Ovary (tissue), 9 donors: ENCODE measurements around the gene SLC39A1. TPM values are rescaled to one million over a fixed set of nuclear protein-coding genes. Genes with fewer than 3 reads are reported as not detected.

Experiments
- DNase-seq, 5 donors: peaks; one replicate each; pipeline ENCODE4 v3.0.0-alpha.2; 2019 to 2020
- H3K27ac ChIP-seq, 2 donors: fragments of 200-600 bp; one replicate each; pipeline versions ENCODE4 v1.5.1 to v1.8.0; 2019 to 2022
- H3K27me3 ChIP-seq: fragments of 200-600 bp; one replicate; pipeline ENCODE4 v1.8.0; 2022
- H3K36me3 ChIP-seq: fragments of 200-600 bp; sonication (generic); one replicate; pipeline ENCODE4 v1.5.1; 2019
- H3K4me1 ChIP-seq: one replicate; pipeline ENCODE4 v1.8.1; 2013; ENCODE audit warnings: mild to moderate bottlenecking, moderate library complexity; ENCODE audit not compliant: insufficient read depth
- H3K4me3 ChIP-seq: fragments of 200-600 bp; sonication (generic); one replicate; pipeline ENCODE4 v1.5.1; 2017
- H3K9me3 ChIP-seq, 2 donors: fragments of 200-600 bp in 1 of 2; sonication (generic) in 1 of 2; one replicate each; pipeline versions ENCODE4 v1.5.1 to v1.8.1; 2013 to 2019; ENCODE audit warnings: mild to moderate bottlenecking in 1 of 2, moderate library complexity in 1 of 2
- EP300 ChIP-seq: sonication (generic); formaldehyde crosslinking; IDR thresholded peaks from one replicate; pipeline ENCODE4 v1.6.1; 2017; ENCODE audit warnings: antibody characterized with exemption
- POLR2A ChIP-seq: fragments of 450-650 bp; IDR thresholded peaks from one replicate; pipeline ENCODE4 v1.6.1; 2017; ENCODE audit warnings: antibody characterized with exemption, mild to moderate bottlenecking, moderate library complexity
- WGBS, 3 donors: extraction: QIAGEN DNeasy Blood & Tissue Kit in 1 of 3; methylation state at CpG; one replicate each; pipeline versions ENCODE4 v1.1.5 to v1.1.7; 2013 to 2017; 5-methylcytosine and 5-hydroxymethylcytosine counted together
- intact Hi-C, 4 donors: fragments of 100-400 bp; cut with DNase I; formaldehyde crosslinking; loops; one replicate each; pipeline versions ENCODE4 v1.11.0 to v1.15.1; 2022 to 2023
- polyA plus RNA-seq, 2 donors: library from polyadenylated mRNA; stranded (reverse); fragments of 200-250 nt in 1 of 2; fragments of 350-450 nt in 1 of 2; fragmentation: Illumina TruSeq in 1 of 2; extraction: RNeasy Lipid Tissue Mini Kit (QIAGEN cat#74804) in 1 of 2; gene quantifications; one replicate each; pipeline ENCODE4 v1.2.3, GENCODE V29; 2013 to 2014
- total RNA-seq, 7 donors: library from RNA; depleted of rRNA in 2 of 7; stranded (reverse); fragments of >200 nt in 2 of 7; fragmentation: NEBNext Ultra II Directional in 3 of 7; extraction: Animal tissue kit (Norgen Biotek cat#: 25700) in 3 of 7; gene quantifications; one replicate each; pipeline versions ENCODE4 v1.1.0 to v1.2.4, GENCODE V29; 2016 to 2023
- TF ChIP-seq, protein P1 (sequence below), 3 donors: fragments of 450-650 bp in 2 of 3; fragments of 200-600 bp in 1 of 3; IDR thresholded peaks; one replicate each; pipeline versions ENCODE4 v1.5.1 to v1.8.0; 2016 to 2022; ENCODE audit warnings: antibody characterized with exemption in 3 of 3, mild to moderate bottlenecking in 1 of 3
- donor health status: DM: no; HTN: no; CAD: no; lungs with moderate emphysema.
- donor health status: DM: no; HTN: no; CAD: no.
- donor health status: Bipolar disorder and iron deficiency.
- donor health status: DM: yes; HTN: yes; CAD: no.
- donor health status: DM: no; HTN: no; CAD: no.
- donor health status: DM: yes; HTN: yes; CAD: no.

Gene SLC39A1
- total and polyA plus RNA-seq, 9 donors: 59.3 to 121 (median 74.3) TPM

DNA sequence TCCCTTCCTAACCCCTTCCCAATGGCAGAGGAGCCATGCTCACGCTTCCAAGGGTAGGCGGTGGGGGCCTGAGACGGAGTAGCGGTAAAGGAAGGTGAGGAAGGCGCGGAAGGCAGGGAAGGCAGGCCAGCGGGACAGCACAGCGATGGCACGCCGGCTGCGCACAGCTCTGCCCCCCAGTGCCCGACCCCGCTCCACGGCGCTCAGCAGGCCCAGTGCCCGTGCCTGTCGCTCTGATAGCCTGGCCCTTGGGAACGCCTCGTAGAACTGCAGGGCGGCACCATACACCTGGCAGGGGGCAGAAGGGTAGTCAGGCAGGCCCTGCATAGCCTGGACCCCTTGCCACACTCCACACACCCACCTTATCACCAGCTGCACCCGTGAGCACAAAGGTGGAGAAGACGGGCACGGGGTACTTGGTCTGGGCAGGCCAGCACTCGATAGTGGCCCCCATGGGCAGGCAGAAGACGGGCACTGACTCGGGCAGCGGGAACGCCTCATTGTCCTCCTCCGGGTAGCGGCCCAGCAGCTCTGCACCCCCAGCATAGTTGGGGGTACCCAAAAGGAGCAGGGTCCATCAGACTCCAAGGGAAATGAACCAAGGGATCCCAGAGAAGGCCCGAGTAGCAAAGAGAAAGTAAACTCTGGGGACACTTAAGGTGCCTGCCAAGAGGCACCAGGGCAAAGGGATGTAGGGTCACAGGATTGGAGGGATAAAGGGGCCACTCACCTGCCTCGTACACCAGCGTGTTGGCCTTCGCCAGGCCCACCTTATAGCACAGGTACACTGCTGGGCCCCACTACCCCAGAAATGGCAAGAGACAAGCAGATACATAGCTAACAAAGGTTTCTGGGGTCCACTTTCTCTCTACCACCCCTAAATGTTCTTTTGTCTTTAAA lies 21.3 kb downstream of the SLC39A1 start:
- no peaks in the 10 kb centered on the region for H3K27me3 ChIP-seq
- DNase-seq: peak in 1 of 5 donors; percentile 19
- intact Hi-C loops: loop anchor here in 3 of 4 donors (10.0 kb wide), 2 partner anchors 147 to 267 kb away; partner anchors contain the start of genes ILF2 (in 2 of the 3) and NPR1 (in 2 of the 3)
- TF ChIP-seq, protein P1, sequence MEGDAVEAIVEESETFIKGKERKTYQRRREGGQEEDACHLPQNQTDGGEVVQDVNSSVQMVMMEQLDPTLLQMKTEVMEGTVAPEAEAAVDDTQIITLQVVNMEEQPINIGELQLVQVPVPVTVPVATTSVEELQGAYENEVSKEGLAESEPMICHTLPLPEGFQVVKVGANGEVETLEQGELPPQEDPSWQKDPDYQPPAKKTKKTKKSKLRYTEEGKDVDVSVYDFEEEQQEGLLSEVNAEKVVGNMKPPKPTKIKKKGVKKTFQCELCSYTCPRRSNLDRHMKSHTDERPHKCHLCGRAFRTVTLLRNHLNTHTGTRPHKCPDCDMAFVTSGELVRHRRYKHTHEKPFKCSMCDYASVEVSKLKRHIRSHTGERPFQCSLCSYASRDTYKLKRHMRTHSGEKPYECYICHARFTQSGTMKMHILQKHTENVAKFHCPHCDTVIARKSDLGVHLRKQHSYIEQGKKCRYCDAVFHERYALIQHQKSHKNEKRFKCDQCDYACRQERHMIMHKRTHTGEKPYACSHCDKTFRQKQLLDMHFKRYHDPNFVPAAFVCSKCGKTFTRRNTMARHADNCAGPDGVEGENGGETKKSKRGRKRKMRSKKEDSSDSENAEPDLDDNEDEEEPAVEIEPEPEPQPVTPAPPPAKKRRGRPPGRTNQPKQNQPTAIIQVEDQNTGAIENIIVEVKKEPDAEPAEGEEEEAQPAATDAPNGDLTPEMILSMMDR (IDR thresholded peaks at IDR 0.05): no peak
- TF ChIP-seq POLR2A (no peak), EP300 (no peak)
- H3K4me3 ChIP-seq: no peak overlapping the region
- H3K4me1 ChIP-seq: peaks cover 7% of the 10 kb centered on the region
- no peaks in the 10 kb centered on the region for H3K9me3 ChIP-seq
- no peaks in the 10 kb centered on the region for H3K36me3 ChIP-seq
- H3K27ac ChIP-seq: no peak overlapping the region
- 93 to 94% (median 93%) methylated on average over 32 to 34 of the region's 34 CpGs for WGBS, 3 donors

DNA sequence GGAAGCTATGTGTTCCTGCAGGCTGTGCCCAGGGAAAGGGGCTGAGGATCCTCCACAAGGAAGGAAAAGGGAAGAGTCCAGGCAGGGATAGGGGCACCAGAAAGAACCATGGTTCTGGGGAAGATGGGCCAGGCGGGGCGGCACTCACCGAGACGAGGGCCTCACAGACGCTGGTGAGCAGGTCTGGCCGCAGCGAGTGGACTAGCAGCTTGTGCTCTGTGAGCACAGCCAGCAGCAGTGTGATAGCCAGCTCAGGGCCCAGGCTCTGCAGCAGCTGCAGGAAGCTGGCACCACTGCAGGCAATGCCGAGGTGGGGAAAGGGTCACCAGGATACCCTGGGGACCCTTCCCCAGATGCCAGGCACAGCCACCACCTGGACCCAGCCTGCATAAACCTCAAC lies 22.6 kb downstream of the SLC39A1 start:
- H3K4me1 ChIP-seq: peaks cover 7% of the 10 kb centered on the region
- TF ChIP-seq POLR2A (no peak), EP300 (no peak)
- TF ChIP-seq, protein P1 (IDR thresholded peaks at IDR 0.05): no peak
- DNase-seq: peak in 2 of 5 donors; percentile 12 to 19
- 87 to 88% (median 87%) methylated on average over 8 of the region's 8 CpGs for WGBS, 3 donors
- intact Hi-C loops: loop anchor here in 3 of 4 donors (10.0 kb wide), 2 partner anchors 146 to 266 kb away; partner anchors contain the start of genes ILF2 (in 2 of the 3) and NPR1 (in 2 of the 3)
- no peaks in the 10 kb centered on the region for H3K36me3 ChIP-seq
- H3K4me3 ChIP-seq: no peak overlapping the region
- no peak overlapping the region for H3K27ac ChIP-seq
- H3K9me3 ChIP-seq: no peaks in the 10 kb centered on the region
- H3K27me3 ChIP-seq: no peaks in the 10 kb centered on the region

DNA sequence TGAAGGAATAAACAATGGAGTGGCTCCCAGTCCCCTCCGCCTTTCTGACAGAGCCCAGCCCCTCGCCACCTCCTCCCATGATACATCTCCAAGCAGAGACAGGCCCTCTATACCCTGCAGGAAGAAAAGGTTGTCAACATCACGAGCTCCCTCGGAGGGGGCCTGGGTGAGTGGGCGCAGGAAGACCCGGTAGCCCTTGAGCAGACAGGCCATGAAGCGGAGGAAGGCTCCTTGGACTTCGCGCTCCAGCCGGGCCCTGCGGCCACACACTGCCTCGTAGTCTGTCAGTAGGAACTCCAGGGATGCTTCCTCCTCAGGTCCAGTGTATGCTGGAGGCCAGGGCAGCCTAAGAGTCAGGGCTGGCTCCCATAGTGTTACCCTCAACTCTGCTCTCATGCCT lies 23.9 kb downstream of the SLC39A1 start:
- H3K36me3 ChIP-seq: no peaks in the 10 kb centered on the region
- H3K27ac ChIP-seq: no peak overlapping the region

DNA sequence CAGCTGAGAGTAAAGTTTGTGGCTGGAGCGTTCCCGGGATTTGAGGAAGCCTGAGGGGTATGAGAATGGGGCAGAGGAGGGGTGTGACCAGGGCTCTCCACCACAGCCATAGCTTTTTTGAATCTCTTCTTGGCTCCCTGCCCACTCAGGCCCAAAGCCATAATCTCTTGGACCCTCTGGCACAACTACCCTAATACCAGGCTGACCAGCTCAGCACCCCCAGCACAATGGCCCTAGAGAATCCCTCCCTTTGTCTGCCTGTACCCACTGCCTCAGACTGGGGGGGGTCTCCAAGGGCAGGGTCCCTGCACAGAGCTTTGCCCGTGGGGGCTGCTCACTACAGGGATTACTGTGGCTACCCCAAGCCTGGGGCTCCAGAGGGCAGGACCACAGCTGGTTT lies 24.3 kb downstream of the SLC39A1 start:
- no peak overlapping the region for H3K4me3 ChIP-seq
- no peak for TF ChIP-seq POLR2A
- TF ChIP-seq, protein P1 (IDR thresholded peaks at IDR 0.05): no peak
- no peak for TF ChIP-seq EP300
- no peaks in the 10 kb centered on the region for H3K9me3 ChIP-seq
- no peaks in the 10 kb centered on the region for H3K27me3 ChIP-seq
- peak in 1 of 5 donors; percentile 20 for DNase-seq
- no peaks in the 10 kb centered on the region for H3K4me1 ChIP-seq
- intact Hi-C loops: no loop called here
- WGBS, 3 donors: 76 to 78% (median 78%) methylated on average over 3 of the region's 3 CpGs
- H3K36me3 ChIP-seq: no peaks in the 10 kb centered on the region
- H3K27ac ChIP-seq: no peak overlapping the region

More for the DNA sequence above, 23.9 kb downstream of the SLC39A1 start:
- Histone ChIP-seq H3K4me1 (no peaks in the 10 kb centered on the region), H3K27me3 (no peaks in the 10 kb centered on the region), H3K4me3 (no peak overlapping the region), H3K9me3 (no peaks in the 10 kb centered on the region)
- peak in 2 of 5 donors; percentile 18 to 30 for DNase-seq
- WGBS, 3 donors: 89 to 91% (median 90%) methylated on average over 12 of the region's 12 CpGs
- intact Hi-C loops: no loop called here
- TF ChIP-seq EP300 (no peak), POLR2A (no peak)
- TF ChIP-seq, protein P1 (IDR thresholded peaks at IDR 0.05): no peak
